Keratinocyte (primary cell): ENCODE results near the gene DMRT2. TPM values are rescaled to one million over a fixed set of nuclear protein-coding genes. Genes with fewer than 3 reads are reported as not detected.

Source experiments
- DNase-seq: peaks from one replicate; pipeline ENCODE4 v3.0.0-alpha.2; 2011; ENCODE audit warnings: low read depth, missing footprints, low spot score
- FAIRE-seq: peaks from 2 replicates; lab custom pipeline; 2011; peaks lifted over from hg19 to GRCh38; lab: Jason Lieb, UNC
- H2AFZ ChIP-seq: 2 replicates; pipeline ENCODE4 v1.6.0; 2012; ENCODE audit warnings: low read length, control low read depth, inconsistent platforms; ENCODE audit not compliant: control insufficient read depth
- H3K27ac ChIP-seq: 2 replicates; pipeline ENCODE4 v1.5.1; 2011; ENCODE audit warnings: low read length; ENCODE audit not compliant: control insufficient read depth, insufficient read depth
- H3K27me3 ChIP-seq: 3 replicates; pipeline ENCODE4 v1.6.0; 2011; ENCODE audit warnings: low read length; ENCODE audit not compliant: control insufficient read depth, insufficient read depth; ENCODE audit errors: extremely low read depth
- H3K36me3 ChIP-seq, 2 experiments: 2 replicates in 1 of 2; 3 replicates in 1 of 2; pipeline ENCODE4 v1.5.1; 2011; ENCODE audit warnings: low read length in 2 of 2, mild to moderate bottlenecking in 1 of 2; ENCODE audit not compliant: control insufficient read depth in 2 of 2, insufficient read depth in 2 of 2; ENCODE audit errors: extremely low read depth in 1 of 2
- H3K4me1 ChIP-seq: 3 replicates; pipeline ENCODE4 v1.5.1; 2011; ENCODE audit warnings: low read length; ENCODE audit not compliant: control insufficient read depth, insufficient read depth; ENCODE audit errors: extremely low read depth
- H3K4me2 ChIP-seq: 3 replicates; pipeline ENCODE4 v1.6.0; 2011; ENCODE audit warnings: low read depth, low read length; ENCODE audit not compliant: control insufficient read depth, insufficient read depth; ENCODE audit errors: extremely low read depth
- H3K4me3 ChIP-seq, 3 experiments: fragments of 200-600 bp in 1 of 3; sonication (generic) in 1 of 3; 2 replicates in 2 of 3; 3 replicates in 1 of 3; pipeline ENCODE4 v1.5.1; 2011 to 2016; ENCODE audit warnings: low read length in 3 of 3, mild to moderate bottlenecking in 3 of 3, control low read depth in 2 of 3, inconsistent platforms in 1 of 3, low read depth in 1 of 3, mixed read lengths in 1 of 3, mixed run types in 1 of 3, moderate library complexity in 1 of 3; ENCODE audit not compliant: control insufficient read depth in 2 of 3, insufficient read depth in 2 of 3; ENCODE audit errors: extremely low read depth in 1 of 3
- H3K79me2 ChIP-seq: 2 replicates; pipeline ENCODE4 v1.6.0; 2012; ENCODE audit warnings: low read length; ENCODE audit not compliant: control insufficient read depth, insufficient read depth
- H3K9ac ChIP-seq: 3 replicates; pipeline ENCODE4 v1.6.0; 2011; ENCODE audit warnings: low read length; ENCODE audit not compliant: control insufficient read depth, insufficient read depth; ENCODE audit errors: extremely low read depth
- H3K9me1 ChIP-seq: 3 replicates; pipeline ENCODE4 v1.6.0; 2011; ENCODE audit warnings: low read length; ENCODE audit not compliant: control insufficient read depth, insufficient read depth; ENCODE audit errors: extremely low read depth
- H3K9me3 ChIP-seq: 2 replicates; pipeline ENCODE4 v1.5.1; 2012; ENCODE audit warnings: low read depth, low read length; ENCODE audit not compliant: control insufficient read depth
- H4K20me1 ChIP-seq: 3 replicates; pipeline ENCODE4 v1.6.0; 2011; ENCODE audit warnings: low read length; ENCODE audit not compliant: control insufficient read depth, insufficient read depth; ENCODE audit errors: extremely low read depth
- CTCF ChIP-seq, 3 experiments: IDR thresholded peaks in 1 of 3; conservative IDR thresholded peaks in 1 of 3; optimal IDR thresholded peaks in 1 of 3; 2 replicates in 2 of 3; 3 replicates in 1 of 3; pipeline versions ENCODE3 to v1.5.1; 2011; ENCODE audit warnings: low read length in 3 of 3, mild to moderate bottlenecking in 3 of 3, moderate library complexity in 2 of 3, control low read depth in 1 of 3, inconsistent platforms in 1 of 3; ENCODE audit not compliant: insufficient read depth in 2 of 3; ENCODE audit errors: extremely low read depth in 1 of 3
- EZH2 ChIP-seq: IDR thresholded peaks from one replicate; pipeline ENCODE4 v1.6.1; 2012; ENCODE audit warnings: inconsistent platforms, mild to moderate bottlenecking, low read length, moderate library complexity
- dilution Hi-C: fragments of 300-500 bp; cut with MboI; formaldehyde crosslinking; loops from one replicate; pipeline ENCODE4 v1.7.0; 2020; ENCODE audit warnings: low sequenced_read_pairs; ENCODE audit not compliant: extremely low pct_ligation_motif_present
- polyA plus RNA-seq, 5 experiments: library from polyadenylated mRNA; depleted of rRNA in 3 of 5; stranded (reverse) in 3 of 5; stranded (forward) in 1 of 5; unstranded in 1 of 5; fragments of >200 nt; gene quantifications; 1 replicate in 1 of 5; 2 replicates in 3 of 5; 3 replicates in 1 of 5; pipeline versions ENCODE4 v1.2.1 to v1.2.3, GENCODE V29; 2011 to 2012; ENCODE audit warnings: missing spikeins in 2 of 5, low read depth in 1 of 5, low replicate concordance in 1 of 5

DMRT2 gene
- polyA plus RNA-seq, 1 donor (not counting 4 experiments of a cell fraction or from before 2014, with no cell fraction given), result not detected

- no peaks in the 10 kb centered on the region for H4K20me1 ChIP-seq
- no peak overlapping the region for H3K27ac ChIP-seq
- H3K4me3 ChIP-seq, result no peak overlapping the region
- no peaks in the 10 kb centered on the region for H3K9me1 ChIP-seq
- no peak overlapping the region for H3K4me2 ChIP-seq
- H3K4me1 ChIP-seq, result no peaks in the 10 kb centered on the region
- FAIRE-seq, result no peak
- H3K9ac ChIP-seq, result no peak overlapping the region
- no peak for DNase-seq
- peaks cover 33% of the 10 kb centered on the region for H3K27me3 ChIP-seq
- TF ChIP-seq EZH2 (no peak), CTCF (optimal IDR thresholded peaks at IDR 0.05 in 1 of 3, IDR thresholded peaks at IDR 0.05 in 1 of 3, conservative IDR thresholded peaks at IDR 0.05 in 1 of 3; ENCODE audit: extremely low read depth in 1 of 3, insufficient read depth in 2 of 3, low read length in 3 of 3) (no peak)
- dilution Hi-C loops, result no loop called here
- H2AFZ ChIP-seq, result no peak overlapping the region
- no peaks in the 10 kb centered on the region for H3K9me3 ChIP-seq
- H3K79me2 ChIP-seq, result no peaks in the 10 kb centered on the region
- no peaks in the 10 kb centered on the region for H3K36me3 ChIP-seq
Observed at GRCh38 chr9:1039589-1039988, 10.6 kb upstream of the DMRT2 start.

DNA sequence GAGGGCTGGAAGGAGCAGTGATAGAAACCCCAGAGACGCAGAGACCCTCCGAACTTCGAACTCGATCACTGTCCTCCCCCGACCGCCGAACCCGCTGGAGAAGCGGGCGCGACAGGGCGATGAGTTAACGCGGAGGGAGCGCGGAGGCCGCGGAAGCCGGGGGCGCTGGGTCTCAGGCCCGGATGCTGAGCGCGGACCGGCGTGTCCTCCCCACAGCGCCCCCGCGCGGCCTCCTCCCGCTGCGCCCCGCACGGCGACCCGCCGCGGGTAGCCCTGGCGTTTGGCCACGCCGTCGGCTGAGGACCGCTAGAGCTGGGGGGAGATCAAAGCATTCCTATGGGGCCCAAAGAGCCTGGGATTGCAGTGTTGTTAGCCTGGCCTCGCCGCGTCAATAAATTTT lies 7.7 kb upstream of the DMRT2 start:
- Histone ChIP-seq H4K20me1 (no peaks in the 10 kb centered on the region), H3K4me3 (no peak overlapping the region), H3K4me1 (no peaks in the 10 kb centered on the region), H3K9me1 (no peaks in the 10 kb centered on the region), H3K27ac (no peak overlapping the region), H3K27me3 (peaks cover 60% of the 10 kb centered on the region), H3K4me2 (no peak overlapping the region), H3K79me2 (no peaks in the 10 kb centered on the region), H3K9me3 (peaks cover 2% of the 10 kb centered on the region), H3K36me3 (no peaks in the 10 kb centered on the region), H2AFZ (no peak overlapping the region), H3K9ac (no peak overlapping the region)
- FAIRE-seq (no peak), DNase-seq (no peak)
- TF ChIP-seq EZH2 (no peak), CTCF (optimal IDR thresholded peaks at IDR 0.05 in 1 of 3, IDR thresholded peaks at IDR 0.05 in 1 of 3, conservative IDR thresholded peaks at IDR 0.05 in 1 of 3; ENCODE audit: extremely low read depth in 1 of 3, insufficient read depth in 2 of 3, low read length in 3 of 3) (peak in 1 of 3 experiments; percentile 30)
- dilution Hi-C loops, result no loop called here
